Mesendoderm (in vitro differentiated cells): Measurements from ENCODE around the gene GAL.

ENCODE experiments used
- DNase-seq: peaks from one replicate; pipeline ENCODE4 v3.0.0; 2013
- H2AK5ac ChIP-seq: 2 replicates; pipeline ENCODE4 v1.6.1; 2013; ENCODE audit warnings: low read length, inconsistent platforms
- H2BK120ac ChIP-seq: 2 replicates; pipeline ENCODE4 v1.6.1; 2013; ENCODE audit warnings: low read depth, mild to moderate bottlenecking, low read length, moderate library complexity, mixed read lengths
- H2BK15ac ChIP-seq: replicated peaks from 2 replicates; pipeline ENCODE4 v1.6.1; 2013; ENCODE audit warnings: low read depth, mild to moderate bottlenecking, moderate library complexity
- H2BK5ac ChIP-seq: 2 replicates; pipeline ENCODE4 v1.6.1; 2013; ENCODE audit warnings: low read length, inconsistent platforms
- H3K18ac ChIP-seq: 2 replicates; pipeline ENCODE4 v1.6.1; 2013; ENCODE audit warnings: mild to moderate bottlenecking, low read length, mixed read lengths
- H3K23ac ChIP-seq: one replicate; pipeline ENCODE4 v1.6.1; 2013; ENCODE audit warnings: low read length
- H3K27ac ChIP-seq: 2 replicates; pipeline ENCODE4 v1.5.1; 2013; ENCODE audit warnings: low read depth, mild to moderate bottlenecking, inconsistent platforms, low read length, moderate library complexity
- H3K27me3 ChIP-seq: 2 replicates; pipeline ENCODE4 v1.6.1; 2013; ENCODE audit warnings: low read length, control low read depth, mild to moderate bottlenecking, inconsistent platforms; ENCODE audit not compliant: insufficient read depth, poor library complexity
- H3K36me3 ChIP-seq: 2 replicates; pipeline ENCODE4 v1.6.1; 2013; ENCODE audit warnings: low read length, inconsistent platforms; ENCODE audit not compliant: control insufficient read depth, insufficient read depth
- H3K4ac ChIP-seq: one replicate; pipeline ENCODE4 v1.6.1; 2013; ENCODE audit warnings: low read depth, mild to moderate bottlenecking, low read length, moderate library complexity
- H3K4me1 ChIP-seq: 2 replicates; pipeline ENCODE4 v1.6.1; 2013; ENCODE audit warnings: low read depth, low read length, inconsistent platforms; ENCODE audit not compliant: control insufficient read depth
- H3K4me2 ChIP-seq: 2 replicates; pipeline ENCODE4 v1.6.1; 2013; ENCODE audit warnings: low read length
- H3K4me3 ChIP-seq: 2 replicates; pipeline ENCODE4 v1.5.1; 2013; ENCODE audit warnings: mild to moderate bottlenecking, low read length
- H3K56ac ChIP-seq: one replicate; pipeline ENCODE4 v1.6.1; 2013; ENCODE audit warnings: low read length
- H3K79me1 ChIP-seq: 2 replicates; pipeline ENCODE4 v1.6.1; 2013; ENCODE audit warnings: low read length, inconsistent platforms
- H3K79me2 ChIP-seq: 2 replicates; pipeline ENCODE4 v1.6.1; 2013; ENCODE audit warnings: mild to moderate bottlenecking, low read length; ENCODE audit not compliant: control insufficient read depth, insufficient read depth
- H3K9ac ChIP-seq: 2 replicates; pipeline ENCODE4 v1.6.1; 2013; ENCODE audit warnings: low read length, inconsistent platforms
- H4K5ac ChIP-seq: one replicate; pipeline ENCODE4 v1.6.1; 2013; ENCODE audit warnings: low read length
- H4K8ac ChIP-seq: one replicate; pipeline ENCODE4 v1.6.1; 2013; ENCODE audit warnings: low read depth, mild to moderate bottlenecking, control low read depth, low read length, moderate library complexity
- WGBS: extraction: QIAGEN DNeasy Blood & Tissue Kit; methylation state at CpG from one replicate; pipeline ENCODE4 v1.1.7; 2013; ENCODE audit warnings: low lambda C conversion rate, missing lambda C conversion rate; ENCODE audit not compliant: insufficient coverage; ENCODE audit errors: extremely low coverage; 5-methylcytosine and 5-hydroxymethylcytosine counted together

Gene GAL

GRCh38 chr11:68683536-68684384 lies 584 bp upstream of the GAL start:
- peak overlapping the region; percentile 79 for H3K56ac ChIP-seq
- peaks cover 2% of the 10 kb centered on the region for H3K36me3 ChIP-seq
- no peak overlapping the region for H3K27ac ChIP-seq
- DNase-seq = peak; percentile 40
- H2BK5ac ChIP-seq = no peak overlapping the region
- H4K8ac ChIP-seq = peak overlapping the region; percentile 7
- H3K4ac ChIP-seq = peak overlapping the region; percentile 75
- no peaks in the 10 kb centered on the region for H3K79me1 ChIP-seq
- H2BK15ac ChIP-seq = no peak overlapping the region
- H2BK120ac ChIP-seq = peak overlapping the region; percentile 10
- peak overlapping the region; percentile 97 for H3K23ac ChIP-seq
- no peak overlapping the region for H2AK5ac ChIP-seq
- H4K5ac ChIP-seq = no peak overlapping the region
- peak overlapping the region; percentile 42 for H3K4me2 ChIP-seq
- no peaks in the 10 kb centered on the region for H3K4me1 ChIP-seq
- peak overlapping the region; percentile 95 for H3K18ac ChIP-seq
- peak overlapping the region; percentile 4 for H3K4me3 ChIP-seq
- H3K27me3 ChIP-seq = no peaks in the 10 kb centered on the region
- H3K79me2 ChIP-seq = peaks cover 20% of the 10 kb centered on the region
- H3K9ac ChIP-seq = peak overlapping the region; percentile 67
- WGBS = no CpG with 5 or more reads among the region's 37 CpGs

DNA sequence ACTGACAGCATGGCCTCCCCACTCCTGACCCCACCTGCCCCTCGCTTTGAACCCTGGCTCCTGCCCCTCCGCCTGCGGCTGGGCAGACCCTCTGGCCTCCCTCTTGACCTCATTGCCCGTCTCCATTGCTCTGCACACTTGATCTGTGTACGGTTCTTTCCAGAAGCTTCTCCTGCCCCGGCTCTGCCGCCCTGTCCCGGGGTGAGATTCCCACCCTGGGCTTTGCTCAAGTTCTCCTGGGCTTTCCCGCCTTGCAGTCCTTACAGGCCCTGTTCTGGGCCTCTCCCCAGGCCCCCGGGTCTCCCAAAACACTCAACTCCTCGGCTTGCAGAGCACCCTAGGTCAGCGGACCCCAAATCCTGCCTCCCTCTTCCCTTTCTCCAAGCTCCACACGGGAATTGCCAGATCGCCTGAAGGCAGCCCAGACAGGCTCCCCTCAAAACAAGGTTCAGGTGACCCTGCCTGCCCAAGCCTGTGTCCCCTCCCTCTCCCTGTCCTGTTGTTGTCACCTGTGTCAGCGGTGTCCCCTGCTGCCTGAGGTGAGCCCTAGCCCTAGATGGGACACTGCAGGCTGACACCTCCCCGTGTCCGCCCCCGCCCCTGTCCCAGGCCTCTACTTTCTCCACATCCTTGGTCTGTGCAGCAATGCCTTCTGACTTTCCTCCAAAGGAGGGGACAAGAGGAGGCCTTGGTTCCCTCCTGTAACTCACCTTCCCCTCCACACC lies 1.5 kb downstream of the GAL start:
- no CpG with 5 or more reads among the region's 18 CpGs for WGBS

DNA sequence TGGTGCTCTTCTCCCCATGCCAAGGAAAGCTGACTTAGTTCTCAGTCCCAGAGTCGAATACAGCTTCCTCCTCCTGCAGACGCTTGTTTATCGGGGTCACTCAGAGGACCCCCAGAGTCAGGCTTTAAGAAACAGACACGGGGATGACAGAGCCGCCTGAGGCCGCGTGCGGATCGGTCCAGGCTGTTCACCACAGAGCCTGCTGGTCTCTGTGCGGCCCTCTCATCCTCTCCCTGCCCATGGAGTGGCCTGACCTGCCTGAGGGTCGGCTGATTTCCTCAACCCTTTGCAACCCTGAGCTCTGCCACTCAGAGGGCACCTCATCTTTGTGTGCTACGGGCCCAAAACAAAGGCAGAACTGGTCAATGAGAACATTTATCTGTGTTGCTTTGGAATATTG lies 2.1 kb downstream of the GAL start:
- Histone ChIP-seq H4K8ac (no peak overlapping the region), H2AK5ac (no peak overlapping the region), H2BK15ac (no peak overlapping the region), H2BK5ac (no peak overlapping the region), H2BK120ac (no peak overlapping the region), H3K23ac (no peak overlapping the region), H3K4ac (no peak overlapping the region), H3K79me2 (peaks cover 20% of the 10 kb centered on the region), H3K9ac (peak overlapping the region; percentile 76), H3K18ac (no peak overlapping the region), H3K27ac (peak overlapping the region; percentile 9), H3K36me3 (peaks cover 3% of the 10 kb centered on the region), H3K4me1 (no peaks in the 10 kb centered on the region), H3K4me3 (no peak overlapping the region), H3K4me2 (peak overlapping the region; percentile 2), H3K56ac (peak overlapping the region; percentile 87), H3K79me1 (no peaks in the 10 kb centered on the region), H4K5ac (no peak overlapping the region), H3K27me3 (no peaks in the 10 kb centered on the region)
- WGBS = no CpG with 5 or more reads among the region's 12 CpGs
- DNase-seq = no peak

More for the DNA sequence above, 1.5 kb downstream of the GAL start:
- Histone ChIP-seq H3K4me3 (peak overlapping the region; percentile 63), H3K4me2 (peak overlapping the region; percentile 11), H3K9ac (peak overlapping the region; percentile 76), H3K36me3 (peaks cover 3% of the 10 kb centered on the region), H3K79me2 (peaks cover 20% of the 10 kb centered on the region), H4K5ac (no peak overlapping the region), H3K79me1 (no peaks in the 10 kb centered on the region), H2BK5ac (no peak overlapping the region), H2BK15ac (no peak overlapping the region), H3K23ac (peak overlapping the region; percentile 2), H3K18ac (no peak overlapping the region), H2AK5ac (no peak overlapping the region), H3K27me3 (no peaks in the 10 kb centered on the region), H4K8ac (no peak overlapping the region), H3K56ac (peak overlapping the region; percentile 87), H2BK120ac (no peak overlapping the region), H3K4ac (no peak overlapping the region), H3K4me1 (no peaks in the 10 kb centered on the region), H3K27ac (peak overlapping the region; percentile 52)
- DNase-seq = no peak

- Histone ChIP-seq H3K79me1 (no peaks in the 10 kb centered on the region), H2BK120ac (no peak overlapping the region), H2BK5ac (no peak overlapping the region), H4K8ac (no peak overlapping the region), H3K27ac (no peak overlapping the region), H3K56ac (peak overlapping the region; percentile 17), H4K5ac (no peak overlapping the region), H3K27me3 (no peaks in the 10 kb centered on the region), H2BK15ac (no peak overlapping the region), H3K18ac (no peak overlapping the region), H2AK5ac (no peak overlapping the region), H3K4ac (no peak overlapping the region), H3K4me3 (no peak overlapping the region), H3K36me3 (peaks cover 3% of the 10 kb centered on the region), H3K23ac (no peak overlapping the region), H3K79me2 (peaks cover 20% of the 10 kb centered on the region), H3K4me1 (no peaks in the 10 kb centered on the region), H3K4me2 (no peak overlapping the region), H3K9ac (peak overlapping the region; percentile 4)
- WGBS = no CpG with 5 or more reads among the region's 9 CpGs
- DNase-seq = no peak
Observed at GRCh38 chr11:68687311-68687710, 3.0 kb downstream of the GAL start.

- no CpG with 5 or more reads among the region's 14 CpGs for WGBS
- H3K18ac ChIP-seq = no peak overlapping the region
- H3K23ac ChIP-seq = no peak overlapping the region
- no peak overlapping the region for H2AK5ac ChIP-seq
- H3K56ac ChIP-seq = no peak overlapping the region
- H4K8ac ChIP-seq = no peak overlapping the region
- H2BK15ac ChIP-seq = no peak overlapping the region
- H3K4me2 ChIP-seq = no peak overlapping the region
- H3K27me3 ChIP-seq = no peaks in the 10 kb centered on the region
- no peak overlapping the region for H3K9ac ChIP-seq
- no peak overlapping the region for H3K4me3 ChIP-seq
- no peak overlapping the region for H3K27ac ChIP-seq
- H4K5ac ChIP-seq = no peak overlapping the region
- no peak overlapping the region for H2BK5ac ChIP-seq
- H3K4ac ChIP-seq = no peak overlapping the region
- no peaks in the 10 kb centered on the region for H3K79me1 ChIP-seq
- no peak overlapping the region for H2BK120ac ChIP-seq
- peaks cover 3% of the 10 kb centered on the region for H3K36me3 ChIP-seq
- H3K79me2 ChIP-seq = peaks cover 20% of the 10 kb centered on the region
- no peak for DNase-seq
- H3K4me1 ChIP-seq = peaks cover 2% of the 10 kb centered on the region
Observed at GRCh38 chr11:68687986-68688385, 3.6 kb downstream of the GAL start.
